ENCODE data around the gene CDA. TPM values are rescaled to one million over a fixed set of nuclear protein-coding genes. Genes with fewer than 3 reads are reported as not detected.

CDA gene
- polyA plus RNA-seq, 1 of the 3 experiments (the other 2 are of a cell fraction): 0.12 TPM

GRCh38 chr1:20657024-20657423 lies 68.1 kb downstream of the CDA start:
- Histone ChIP-seq H3K79me2 (ENCODE audit: insufficient read depth) (peaks cover 57% of the 10 kb centered on the region), H4K20me1 (ENCODE audit: insufficient read depth) (no peaks in the 10 kb centered on the region; the same call in 1 of the 2 replicates)
- WGBS (ENCODE audit: low lambda C conversion rate): 83% methylated on average over 11 of the region's 12 CpGs

GRCh38 chr1:20658166-20658915 lies 69.4 kb downstream of the CDA start:
- WGBS (ENCODE audit: low lambda C conversion rate): 94% methylated on average over 14 of the region's 16 CpGs
- H3K4me2 ChIP-seq: no peak overlapping the region
- H3K27me3 ChIP-seq (ENCODE audit: insufficient read depth): no peaks in the 10 kb centered on the region
- no peaks in the 10 kb centered on the region for H3K9me2 ChIP-seq
- H3F3A ChIP-seq (replicated peaks; ENCODE audit: insufficient read depth): no peaks in the 10 kb centered on the region
- H3K79me2 ChIP-seq (ENCODE audit: insufficient read depth): peaks cover 57% of the 10 kb centered on the region
- no peak for DNase-seq
- no peak overlapping the region for H2AFZ ChIP-seq (ENCODE audit: low read depth)
- ChIA-PET CTCF (interaction anchor here (1.4 to 3.2 kb wide), 3 partner anchors 16 to 164 kb away, joined by 3 to 9 read pairs (median 4); partner anchors contain the start of gene PINK1), POLR2A (no interaction called here)
- no peaks in the 10 kb centered on the region for H3K9me3 ChIP-seq
- peaks cover 9 to 14% of the 10 kb centered on the region in 2 experiments for H3K4me1 ChIP-seq (ENCODE audit: control insufficient read depth in 1 of 2, insufficient read depth in 2 of 2, low read depth in 1 of 2, low read length in 1 of 2)
- peaks cover 36 to 55% of the 10 kb centered on the region in 2 experiments for H3K36me3 ChIP-seq (replicated peaks in 1 of 2; ENCODE audit: control insufficient read depth in 1 of 2, insufficient read depth in 2 of 2, low read length in 1 of 2)
- H3K9ac ChIP-seq: no peak overlapping the region
- TF ChIP-seq ELF1 (IDR thresholded peaks at IDR 0.05): no peak
- no peak for TF ChIP-seq FOXJ3 (CRISPR knock-in tag; IDR thresholded peaks at IDR 0.05)
- TF ChIP-seq ZBTB33 (IDR thresholded peaks at IDR 0.05; ENCODE audit: borderline replicate concordance, low read depth): no peak
- no peak for TF ChIP-seq NRF1 (IDR thresholded peaks at IDR 0.05; ENCODE audit: low read depth, low read length)
- no peak for TF ChIP-seq SMC3 (IDR thresholded peaks at IDR 0.05; ENCODE audit: low read depth, low read length)
- no peak for TF ChIP-seq EZH2phosphoT487 (IDR thresholded peaks at IDR 0.05; ENCODE audit: borderline replicate concordance, low read depth)
- no peak for TF ChIP-seq IRF3 (IDR thresholded peaks at IDR 0.05; ENCODE audit: low read depth, low read length)
- no peaks in the 10 kb centered on the region; the same call in 1 of the 2 replicates for H4K20me1 ChIP-seq (ENCODE audit: insufficient read depth)
- no peak overlapping the region for H3K4me3 ChIP-seq (ENCODE audit: low read depth in 2 of 2, low read length in 1 of 2)
- H3K27ac ChIP-seq (ENCODE audit: low read depth in 2 of 2, low read length in 1 of 2): no peak overlapping the region

More at GRCh38 chr1:20657024-20657423, 68.1 kb downstream of the CDA start:
- no peaks in the 10 kb centered on the region for H3K9me3 ChIP-seq
- H3K36me3 ChIP-seq (replicated peaks in 1 of 2; ENCODE audit: control insufficient read depth in 1 of 2, insufficient read depth in 2 of 2, low read length in 1 of 2): peaks cover 41 to 68% of the 10 kb centered on the region in 2 experiments
- peaks cover 3% of the 10 kb centered on the region for H3F3A ChIP-seq (replicated peaks; ENCODE audit: insufficient read depth)
- DNase-seq: no peak
- H3K27me3 ChIP-seq (ENCODE audit: insufficient read depth): no peaks in the 10 kb centered on the region
- no peak overlapping the region for H2AFZ ChIP-seq (ENCODE audit: low read depth)
- no peak overlapping the region for H3K9ac ChIP-seq
- TF ChIP-seq TEAD4 (IDR thresholded peaks at IDR 0.05; ENCODE audit: borderline replicate concordance, insufficient read depth) (no peak), ELF1 (IDR thresholded peaks at IDR 0.05) (no peak), FOXM1 (IDR thresholded peaks at IDR 0.05; ENCODE audit: low read depth) (no peak), RAD21 (IDR thresholded peaks at IDR 0.05; ENCODE audit: low read length) (no peak), ZBTB33 (IDR thresholded peaks at IDR 0.05; ENCODE audit: borderline replicate concordance, low read depth) (no peak), SMC3 (IDR thresholded peaks at IDR 0.05; ENCODE audit: low read depth, low read length) (no peak), FOXJ3 (CRISPR knock-in tag; IDR thresholded peaks at IDR 0.05) (no peak), POLR2AphosphoS5 (IDR thresholded peaks at IDR 0.05; ENCODE audit: low read depth, low read length) (no peak), USF2 (IDR thresholded peaks at IDR 0.05; ENCODE audit: borderline replicate concordance, low read depth, low read length) (no peak), FOSL2 (IDR thresholded peaks at IDR 0.05; ENCODE audit: borderline replicate concordance, low read depth) (no peak)
- peaks cover 8 to 9% of the 10 kb centered on the region in 2 experiments for H3K4me1 ChIP-seq (ENCODE audit: control insufficient read depth in 1 of 2, insufficient read depth in 2 of 2, low read depth in 1 of 2, low read length in 1 of 2)
- ChIA-PET CTCF (no interaction called here), POLR2A (no interaction called here)
- no peak overlapping the region for H3K27ac ChIP-seq (ENCODE audit: low read depth in 2 of 2, low read length in 1 of 2)
- H3K4me3 ChIP-seq (ENCODE audit: low read depth in 2 of 2, low read length in 1 of 2): no peak overlapping the region
- H3K4me2 ChIP-seq: no peak overlapping the region
- no peaks in the 10 kb centered on the region for H3K9me2 ChIP-seq
